Right renal cortex interstitium (tissue), 3 donors: ENCODE data around the gene PEX16. TPM values are rescaled to one million over a fixed set of nuclear protein-coding genes. Genes with fewer than 3 reads are reported as not detected.

Experiments
- DNase-seq, 3 donors: peaks; one replicate each; pipeline ENCODE4 v3.0.0-alpha.2; 2013; ENCODE audit warnings: low read depth in 3 of 3, low spot score in 2 of 3
- polyA plus RNA-seq, 3 donors: library from polyadenylated mRNA; unstranded; fragments of 120-200 nt; gene quantifications; one replicate each; pipeline ENCODE4 v1.2.1, GENCODE V29; 2013; ENCODE audit not compliant: insufficient read length in 3 of 3

PEX16 gene
- polyA plus RNA-seq, 3 donors: 13.5 to 20.9 (median 16.1) TPM

GRCh38 chr11:45881708-45882368, 35.8 kb downstream of the PEX16 start:
- no peak for DNase-seq

GRCh38 chr11:45880772-45881570, 36.7 kb downstream of the PEX16 start:
- no peak for DNase-seq

GRCh38 chr11:45879803-45880686, 37.6 kb downstream of the PEX16 start:
- no peak for DNase-seq

- DNase-seq: no peak
Measured at GRCh38 chr11:45877845-45878244, 39.8 kb downstream of the PEX16 start.

GRCh38 chr11:45877221-45877620, 40.5 kb downstream of the PEX16 start:
- DNase-seq: no peak

- no peak for DNase-seq
Measured at GRCh38 chr11:45876401-45876800, 41.3 kb downstream of the PEX16 start.

- DNase-seq: no peak
Measured at GRCh38 chr11:45872651-45873356, 44.9 kb downstream of the PEX16 start.

GRCh38 chr11:45871638-45872037, 46.0 kb downstream of the PEX16 start:
- no peak for DNase-seq

GRCh38 chr11:45870706-45871105, 47.0 kb downstream of the PEX16 start:
- no peak for DNase-seq

GRCh38 chr11:45869551-45869950, 48.1 kb downstream of the PEX16 start:
- no peak for DNase-seq

GRCh38 chr11:45864041-45864440, 53.6 kb downstream of the PEX16 start:
- DNase-seq: no peak

GRCh38 chr11:45860764-45861510, 56.7 kb downstream of the PEX16 start:
- DNase-seq: no peak

GRCh38 chr11:45860348-45860747, 57.3 kb downstream of the PEX16 start:
- DNase-seq: no peak

Other genes with a start within 250 kb of the PEX16 start
- gene SLC35C1, start 112.7 kb downstream of the PEX16 start, polyA plus RNA-seq: 1 to 10 TPM; 6.1 to 8.3 (median 6.6) TPM
- gene CRY2, start 70.4 kb downstream of the PEX16 start, polyA plus RNA-seq: 10 to 100 TPM; 25.2 to 28.8 (median 27.9) TPM
- gene MAPK8IP1, start 32.2 kb downstream of the PEX16 start, polyA plus RNA-seq: 1 to 10 TPM; 8.3 to 8.8 (median 8.4) TPM
- under 1 TPM; 0.32 to 0.45 (median 0.32) TPM for gene FREY1, start 10.6 kb downstream of the PEX16 start, polyA plus RNA-seq
- 10 to 100 TPM; 15.6 to 18.9 (median 17.1) TPM for gene LARGE2, start 4.8 kb upstream of the PEX16 start, polyA plus RNA-seq
- 10 to 100 TPM; 41.0 to 48.1 (median 47.5) TPM for gene PHF21A, start 203.6 kb upstream of the PEX16 start, polyA plus RNA-seq